Transverse colon (tissue), 4 donors: ENCODE results near the gene PRKCH. TPM values are rescaled to one million over a fixed set of nuclear protein-coding genes. Genes with fewer than 3 reads are reported as not detected.
A peak's percentile ranks its signal among the peaks of the same experiment; 100 is the strongest.

Experiments
- DNase-seq: peaks from one replicate; pipeline ENCODE4 v3.0.0-alpha.2; 2019
- H3K27ac ChIP-seq, 4 donors: fragments of 200-600 bp; sonication (generic); 2 replicates each; pipeline ENCODE4 v1.5.1; 2016 to 2018; ENCODE audit warnings: inconsistent platforms in 4 of 4
- H3K27me3 ChIP-seq: fragments of 200-600 bp; sonication (generic); 2 replicates; pipeline ENCODE4 v1.5.1; 2017; ENCODE audit warnings: inconsistent platforms
- H3K36me3 ChIP-seq, 4 donors: fragments of 200-600 bp; sonication (generic); 2 replicates each; pipeline ENCODE4 v1.5.1; 2017 to 2019; ENCODE audit warnings: inconsistent platforms in 4 of 4
- H3K4me1 ChIP-seq, 4 donors: fragments of 200-600 bp; sonication (generic); 2 replicates each; pipeline ENCODE4 v1.5.1; 2017 to 2020; ENCODE audit warnings: inconsistent platforms in 4 of 4
- H3K4me3 ChIP-seq, 4 donors: fragments of 200-600 bp; sonication (generic); 1 replicate in 1 of 4; 2 replicates in 3 of 4; pipeline versions ENCODE4 v1.5.1 to v1.6.1; 2017 to 2019; ENCODE audit warnings: inconsistent platforms in 4 of 4
- H3K9me3 ChIP-seq, 2 donors: fragments of 200-600 bp; sonication (generic); 2 replicates each; pipeline ENCODE4 v1.5.1; 2017 to 2019; ENCODE audit warnings: inconsistent platforms in 2 of 2
- EP300 ChIP-seq: sonication (generic); formaldehyde crosslinking; IDR thresholded peaks from one replicate; pipeline ENCODE4 v1.6.1; 2017; ENCODE audit warnings: antibody characterized with exemption, low read depth
- POLR2A ChIP-seq: fragments of 450-650 bp; IDR thresholded peaks from one replicate; pipeline ENCODE4 v1.6.1; 2016; ENCODE audit warnings: antibody characterized with exemption, mild to moderate bottlenecking, moderate library complexity
- POLR2AphosphoS5 ChIP-seq, 3 donors: sonication (generic); formaldehyde crosslinking; IDR thresholded peaks; one replicate each; pipeline ENCODE4 v1.6.1; 2016; ENCODE audit warnings: antibody characterized with exemption in 3 of 3
- WGBS, 2 donors: methylation state at CpG; one replicate each; pipeline ENCODE4 v1.1.5; 2018; ENCODE audit warnings: low coverage in 1 of 2; 5-methylcytosine and 5-hydroxymethylcytosine counted together
- in situ Hi-C, 4 donors: fragments of 200-750 bp; cut with MboI; loops; one replicate each; pipeline versions ENCODE4 v1.15.0 to v1.15.1; 2017; ENCODE audit warnings: low sequenced_read_pairs in 3 of 4, low pct_ligation_motif_present in 1 of 4, low pct_unique_long_range_greater_than_20kb in 1 of 4
- intact Hi-C: fragments of 100-400 bp; cut with DNase I; formaldehyde crosslinking; loops from one replicate; pipeline ENCODE4 v1.15.1; 2023; ENCODE audit warnings: low total_unique reads
- total RNA-seq, 4 donors: library from RNA; depleted of rRNA; stranded (reverse); fragments of >200 nt; gene quantifications; one replicate each; pipeline ENCODE4 v1.1.0, GENCODE V29; 2016
- TF ChIP-seq, protein P1 (sequence below), 5 experiments: fragments of 200-600 bp in 3 of 5; fragments of 450-650 bp in 2 of 5; sonication (generic) in 3 of 5; IDR thresholded peaks; 1 replicate in 2 of 5; 2 replicates in 3 of 5; pipeline ENCODE4 v1.5.1; 2016 to 2017; ENCODE audit warnings: antibody characterized with exemption in 5 of 5, inconsistent platforms in 3 of 5, mild to moderate bottlenecking in 2 of 5, moderate library complexity in 1 of 5

The PRKCH gene
- total RNA-seq, 4 donors from 2014 or later = 12.4 to 38.9 (median 27.0) TPM

DNA sequence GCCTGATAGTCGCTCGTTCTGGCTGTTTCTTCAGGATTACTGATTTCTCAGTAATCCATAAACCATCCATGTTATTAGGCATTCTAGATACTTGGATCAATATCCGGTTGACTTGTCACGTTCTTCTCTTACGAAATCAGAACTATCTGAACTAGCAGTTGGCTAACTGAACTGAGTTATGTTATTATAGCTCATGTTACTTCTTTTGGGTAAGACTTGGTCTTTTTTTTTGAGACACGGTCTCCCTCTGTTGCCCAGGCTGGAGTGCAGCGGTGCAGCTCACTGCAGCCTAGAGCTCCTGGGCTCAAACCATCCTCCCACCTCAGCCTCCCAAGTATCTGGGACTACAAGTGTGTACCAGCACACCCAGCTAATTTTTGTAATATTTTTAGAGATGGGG, 178.6 kb downstream of the PRKCH start:
- Histone ChIP-seq H3K4me1 (peaks cover 0 to 20% (median 0%) of the 10 kb centered on the region in 4 donors), H3K27ac (no peak overlapping the region), H3K9me3 (no peaks in the 10 kb centered on the region), H3K27me3 (no peaks in the 10 kb centered on the region), H3K36me3 (no peaks in the 10 kb centered on the region), H3K4me3 (no peak overlapping the region)
- WGBS, 2 donors = 91 to 100% methylated on average over 7 of the region's 7 CpGs
- intact Hi-C loops = no loop called here
- TF ChIP-seq EP300 = no peak
- TF ChIP-seq POLR2AphosphoS5 (IDR thresholded peaks at IDR 0.05) = no peak
- TF ChIP-seq, protein P1, sequence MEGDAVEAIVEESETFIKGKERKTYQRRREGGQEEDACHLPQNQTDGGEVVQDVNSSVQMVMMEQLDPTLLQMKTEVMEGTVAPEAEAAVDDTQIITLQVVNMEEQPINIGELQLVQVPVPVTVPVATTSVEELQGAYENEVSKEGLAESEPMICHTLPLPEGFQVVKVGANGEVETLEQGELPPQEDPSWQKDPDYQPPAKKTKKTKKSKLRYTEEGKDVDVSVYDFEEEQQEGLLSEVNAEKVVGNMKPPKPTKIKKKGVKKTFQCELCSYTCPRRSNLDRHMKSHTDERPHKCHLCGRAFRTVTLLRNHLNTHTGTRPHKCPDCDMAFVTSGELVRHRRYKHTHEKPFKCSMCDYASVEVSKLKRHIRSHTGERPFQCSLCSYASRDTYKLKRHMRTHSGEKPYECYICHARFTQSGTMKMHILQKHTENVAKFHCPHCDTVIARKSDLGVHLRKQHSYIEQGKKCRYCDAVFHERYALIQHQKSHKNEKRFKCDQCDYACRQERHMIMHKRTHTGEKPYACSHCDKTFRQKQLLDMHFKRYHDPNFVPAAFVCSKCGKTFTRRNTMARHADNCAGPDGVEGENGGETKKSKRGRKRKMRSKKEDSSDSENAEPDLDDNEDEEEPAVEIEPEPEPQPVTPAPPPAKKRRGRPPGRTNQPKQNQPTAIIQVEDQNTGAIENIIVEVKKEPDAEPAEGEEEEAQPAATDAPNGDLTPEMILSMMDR (IDR thresholded peaks at IDR 0.05) = no peak
- TF ChIP-seq POLR2A = no peak
- in situ Hi-C loops = no loop called here
- DNase-seq = no peak

DNA sequence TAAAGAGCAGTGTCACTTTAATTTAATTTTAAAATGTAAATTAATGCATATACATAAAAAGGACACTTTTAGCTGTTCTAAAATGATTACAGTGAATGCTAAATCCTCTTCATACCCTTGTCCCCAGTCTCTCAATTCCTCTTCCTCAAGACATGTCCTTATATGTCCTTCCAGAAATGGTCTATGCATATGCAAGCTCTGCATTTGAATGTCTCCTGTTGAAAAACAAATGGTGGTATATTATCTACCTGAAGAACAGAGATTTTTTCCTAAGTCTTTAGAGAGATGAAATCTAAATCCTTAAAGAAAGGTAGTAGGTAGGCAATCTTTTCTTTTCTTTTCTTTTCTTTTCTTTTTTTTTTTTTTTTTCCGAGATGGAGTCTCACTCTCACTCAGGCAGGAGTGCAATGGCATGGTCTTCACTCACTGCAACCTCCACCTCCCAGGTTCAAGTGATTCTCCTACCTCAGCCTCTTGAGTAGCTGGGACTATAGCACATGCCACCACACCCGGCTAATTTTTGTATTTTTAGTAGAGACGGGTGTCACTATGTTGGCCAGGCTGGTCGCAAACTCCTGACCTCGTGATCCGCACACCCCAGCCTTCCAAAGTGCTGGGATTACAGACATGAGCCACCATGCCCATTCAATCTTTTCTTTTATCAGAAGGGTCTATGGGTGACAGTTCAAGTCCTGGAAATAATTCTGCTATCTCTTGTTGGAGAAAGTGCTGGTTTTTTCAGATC, 180.5 kb downstream of the PRKCH start:
- TF ChIP-seq POLR2AphosphoS5 (IDR thresholded peaks at IDR 0.05) (no peak), POLR2A (no peak), EP300 (no peak)
- TF ChIP-seq, protein P1 (IDR thresholded peaks at IDR 0.05) = no peak
- in situ Hi-C loops = no loop called here
- Histone ChIP-seq H3K9me3 (no peaks in the 10 kb centered on the region), H3K4me3 (no peak overlapping the region), H3K27ac (peak overlapping the region in 2 of 4 donors; percentile 36 to 61), H3K4me1 (peaks cover 0 to 20% (median 0%) of the 10 kb centered on the region in 4 donors), H3K27me3 (no peaks in the 10 kb centered on the region), H3K36me3 (no peaks in the 10 kb centered on the region)
- WGBS, 2 donors = 77% methylated on average over 6 of the region's 6 CpGs; no CpG with 5 or more reads in 1 of the 2 donors
- intact Hi-C loops = no loop called here
- no peak for DNase-seq

- intact Hi-C loops = no loop called here
- TF ChIP-seq POLR2AphosphoS5 (IDR thresholded peaks at IDR 0.05) = no peak
- TF ChIP-seq, protein P1 (IDR thresholded peaks at IDR 0.05) = no peak
- no peak for TF ChIP-seq POLR2A
- no peak for TF ChIP-seq EP300
- in situ Hi-C loops = no loop called here
Measured at GRCh38 chr14:61502459-61503093, 181.2 kb downstream of the PRKCH start.

DNA sequence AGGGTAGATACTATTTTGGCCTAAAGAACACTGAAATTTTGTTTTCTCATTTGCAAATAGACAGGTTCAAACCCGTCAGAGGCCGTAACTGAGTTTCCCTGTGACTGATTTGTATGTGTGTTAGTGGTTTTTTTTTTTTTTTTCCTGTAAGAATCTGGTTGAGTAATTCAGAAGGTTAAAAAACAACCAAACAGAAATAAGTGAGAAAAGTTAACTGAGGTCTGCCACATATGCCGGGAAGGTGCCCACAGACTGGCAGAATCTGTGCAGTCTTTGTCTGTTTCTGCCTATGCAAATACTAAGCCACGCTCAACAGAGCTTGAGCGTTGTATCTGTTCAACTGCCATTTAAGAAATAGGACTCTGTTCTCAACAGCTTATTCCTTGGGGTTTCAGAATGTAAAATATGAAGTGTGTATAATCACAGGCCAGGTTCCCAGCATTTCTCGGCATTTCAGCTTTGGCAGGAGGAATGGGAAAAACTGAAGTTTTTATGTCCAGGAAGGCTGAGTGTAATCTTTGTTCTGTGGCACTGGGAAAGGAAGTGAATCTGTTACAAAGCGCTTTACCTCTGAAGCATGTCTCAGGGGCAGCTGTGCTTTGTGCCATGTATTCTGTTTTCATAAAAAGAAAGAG, 181.9 kb downstream of the PRKCH start:
- WGBS, 2 donors = 53 to 56% methylated on average over 6 to 7 of the region's 7 CpGs
- intact Hi-C loops (no loop called here), in situ Hi-C loops (no loop called here)
- H3K27me3 ChIP-seq = no peaks in the 10 kb centered on the region
- peak overlapping the region; percentile 21 to 61 (median 38) for H3K27ac ChIP-seq
- peak in 1 of 3 donors; percentile 15 for TF ChIP-seq POLR2AphosphoS5 (IDR thresholded peaks at IDR 0.05)
- TF ChIP-seq, protein P1 (IDR thresholded peaks at IDR 0.05) = no peak
- no peaks in the 10 kb centered on the region for H3K36me3 ChIP-seq
- no peaks in the 10 kb centered on the region for H3K9me3 ChIP-seq
- H3K4me3 ChIP-seq = no peak overlapping the region
- no peak for DNase-seq
- H3K4me1 ChIP-seq = peaks cover 0 to 20% (median 0%) of the 10 kb centered on the region in 4 donors

More at GRCh38 chr14:61502459-61503093, 181.2 kb downstream of the PRKCH start:
- Histone ChIP-seq H3K4me3 (no peak overlapping the region), H3K36me3 (no peaks in the 10 kb centered on the region), H3K27me3 (no peaks in the 10 kb centered on the region), H3K9me3 (no peaks in the 10 kb centered on the region), H3K4me1 (peaks cover 0 to 20% (median 0%) of the 10 kb centered on the region in 4 donors), H3K27ac (peak overlapping the region in 3 of 4 donors; percentile 36 to 61 (median 41))
- 46 to 47% methylated on average over 3 to 7 of the region's 7 CpGs for WGBS, 2 donors
- no peak for DNase-seq
